ENCODE results near the gene COL24A1.
"Not testable (repeated sequence)": the region's sequence is repeated elsewhere in the genome, so short reads cannot be mapped to it uniquely, and the experiment has no call there.

GRCh38 chr1:85833165-85833564 is 323.4 kb downstream of the COL24A1 start:
- TF ChIP-seq CTCF, POLR2AphosphoS5, EP300 (IDR thresholded peaks at IDR 0.05): not testable (repeated sequence)
